HepG2 (cell line): ENCODE results near the gene DLST.

Source experiments
- HNRNPL ChIP-seq: fragments of 200-400 bp; formaldehyde crosslinking; IDR thresholded peaks from 2 replicates; pipeline ENCODE4 v1.6.1; 2017; ENCODE audit warnings: mild to moderate bottlenecking, low read depth, low read length
- SP2 ChIP-seq: sonication (generic); formaldehyde crosslinking; IDR thresholded peaks from 2 replicates; pipeline ENCODE4 v1.5.1; 2020; ENCODE audit warnings: mild to moderate bottlenecking, missing genetic modification reagents

DNA sequence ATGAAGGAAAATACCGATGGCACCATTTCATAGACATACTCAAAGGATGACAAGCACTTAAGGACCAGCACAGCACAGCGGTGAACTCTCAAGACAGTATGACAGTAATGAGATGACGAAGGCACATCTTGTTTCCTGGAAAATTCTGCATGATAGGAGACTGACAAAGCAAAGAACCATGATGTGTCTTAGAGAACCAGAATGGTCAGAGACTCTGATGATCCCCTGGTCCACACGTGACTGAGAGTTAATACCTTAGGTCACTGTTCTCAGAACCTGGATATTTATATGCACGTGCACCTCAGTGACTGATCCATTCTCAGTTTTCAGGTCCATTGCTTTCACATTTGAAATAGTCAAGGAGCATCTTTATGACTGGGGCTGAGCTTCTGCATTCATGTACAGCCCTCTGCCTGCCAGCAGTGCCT lies 41.1 kb upstream of the DLST start:
- no peak for TF ChIP-seq HNRNPL
- no peak for TF ChIP-seq SP2
